Nephron progenitor cell (in vitro differentiated cells): ENCODE measurements around the gene PAGE4.

Experiments used
- DNase-seq: peaks from one replicate; pipeline ENCODE4 v3.0.0; 2021
- H3K27ac Mint-ChIP-seq: 2 replicates; pipeline ENCODE4 v1.8.0; 2021; ENCODE audit warnings: mild to moderate bottlenecking, moderate library complexity, mixed read lengths
- H3K27me3 Mint-ChIP-seq: 2 replicates; pipeline ENCODE4 v1.8.0; 2021; ENCODE audit warnings: mild to moderate bottlenecking, low read depth, mixed read lengths; ENCODE audit not compliant: poor library complexity
- H3K36me3 Mint-ChIP-seq: 2 replicates; pipeline ENCODE4 v1.8.0; 2021; ENCODE audit warnings: low read depth, mixed read lengths
- H3K4me1 Mint-ChIP-seq: 2 replicates; pipeline ENCODE4 v1.8.0; 2021; ENCODE audit warnings: mixed read lengths
- H3K4me3 Mint-ChIP-seq: 2 replicates; pipeline ENCODE4 v1.8.0; 2021; ENCODE audit warnings: mild to moderate bottlenecking, moderate library complexity, mixed read lengths
- H3K9me3 Mint-ChIP-seq: 2 replicates; pipeline ENCODE4 v1.8.0; 2021; ENCODE audit warnings: mild to moderate bottlenecking, moderate library complexity, mixed read lengths
- CTCF ChIP-seq: fragments of 200-600 bp; sonication (generic); IDR thresholded peaks from 2 replicates; pipeline ENCODE4 v1.5.0; 2021; ENCODE audit warnings: antibody characterized with exemption

Gene PAGE4

GRCh38 chrX:49853661-49854060 is 24.6 kb downstream of the PAGE4 start:
- no peaks in the 10 kb centered on the region for H3K4me1 Mint-ChIP-seq
- H3K9me3 Mint-ChIP-seq = peaks cover 48% of the 10 kb centered on the region
- no peak for DNase-seq
- no peak overlapping the region for H3K4me3 Mint-ChIP-seq
- peaks cover 3% of the 10 kb centered on the region for H3K27me3 Mint-ChIP-seq
- no peak overlapping the region for H3K27ac Mint-ChIP-seq
- no peak for TF ChIP-seq CTCF
- no peaks in the 10 kb centered on the region for H3K36me3 Mint-ChIP-seq

GRCh38 chrX:49856819-49857218 is 27.7 kb downstream of the PAGE4 start:
- Mint-ChIP-seq H3K4me3 (no peak overlapping the region), H3K27ac (no peak overlapping the region), H3K27me3 (no peaks in the 10 kb centered on the region), H3K36me3 (no peaks in the 10 kb centered on the region), H3K4me1 (no peaks in the 10 kb centered on the region), H3K9me3 (peaks cover 47% of the 10 kb centered on the region)
- no peak for TF ChIP-seq CTCF
- no peak for DNase-seq

GRCh38 chrX:49858341-49858740 is 29.2 kb downstream of the PAGE4 start:
- no peaks in the 10 kb centered on the region for H3K36me3 Mint-ChIP-seq
- peaks cover 4% of the 10 kb centered on the region for H3K27me3 Mint-ChIP-seq
- peaks cover 37% of the 10 kb centered on the region for H3K9me3 Mint-ChIP-seq
- no peak for TF ChIP-seq CTCF
- no peak overlapping the region for H3K27ac Mint-ChIP-seq
- no peak overlapping the region for H3K4me3 Mint-ChIP-seq
- DNase-seq = no peak
- H3K4me1 Mint-ChIP-seq = no peaks in the 10 kb centered on the region

GRCh38 chrX:49859491-49859890 is 30.4 kb downstream of the PAGE4 start:
- no peak overlapping the region for H3K27ac Mint-ChIP-seq
- no peak for DNase-seq
- H3K4me1 Mint-ChIP-seq = no peaks in the 10 kb centered on the region
- peaks cover 4% of the 10 kb centered on the region for H3K27me3 Mint-ChIP-seq
- no peaks in the 10 kb centered on the region for H3K36me3 Mint-ChIP-seq
- H3K4me3 Mint-ChIP-seq = no peak overlapping the region
- TF ChIP-seq CTCF = no peak
- peaks cover 26% of the 10 kb centered on the region for H3K9me3 Mint-ChIP-seq

- Mint-ChIP-seq H3K4me3 (no peak overlapping the region), H3K4me1 (no peaks in the 10 kb centered on the region), H3K36me3 (no peaks in the 10 kb centered on the region), H3K27ac (no peak overlapping the region), H3K9me3 (peaks cover 20% of the 10 kb centered on the region), H3K27me3 (peaks cover 4% of the 10 kb centered on the region)
- TF ChIP-seq CTCF = no peak
- DNase-seq = no peak
Measured at GRCh38 chrX:49860867-49861535, 31.9 kb downstream of the PAGE4 start.

GRCh38 chrX:49862093-49862492 is 33.0 kb downstream of the PAGE4 start:
- DNase-seq = no peak
- no peak for TF ChIP-seq CTCF
- no peaks in the 10 kb centered on the region for H3K36me3 Mint-ChIP-seq

More at GRCh38 chrX:49862093-49862492, 33.0 kb downstream of the PAGE4 start:
- H3K9me3 Mint-ChIP-seq = peaks cover 16% of the 10 kb centered on the region
- H3K27ac Mint-ChIP-seq = no peak overlapping the region
- H3K4me3 Mint-ChIP-seq = no peak overlapping the region
- no peaks in the 10 kb centered on the region for H3K4me1 Mint-ChIP-seq
- H3K27me3 Mint-ChIP-seq = peaks cover 4% of the 10 kb centered on the region
